ENCODE measurements around the gene ENTPD2.

ENTPD2 gene

GRCh38 chr9:137023583-137023991, 30.3 kb downstream of the ENTPD2 start:
- CTCF ChIA-PET, result interaction anchor here (0.5 to 6.1 kb wide), 4 partner anchors 11 to 279 kb away, joined by 3 to 36 read pairs (median 4); partner anchors contain the start of gene NRARP
- no peak for DNase-seq (ENCODE audit: low spot score)
- no peak for TF ChIP-seq CTCF (conservative IDR thresholded peaks at IDR 0.05; ENCODE audit: low read depth)
- H3K27ac ChIP-seq, result peak overlapping the region; percentile 81
- POLR2A ChIA-PET (ENCODE audit: low non-redundant PET), result no interaction called here

GRCh38 chr9:137023157-137023556, 30.7 kb downstream of the ENTPD2 start:
- no peak for TF ChIP-seq CTCF (conservative IDR thresholded peaks at IDR 0.05; ENCODE audit: low read depth)
- ChIA-PET POLR2A (ENCODE audit: low non-redundant PET) (no interaction called here), CTCF (interaction anchor here (0.6 to 6.1 kb wide), 3 partner anchors 12 to 279 kb away, joined by 3 to 36 read pairs (median 4); partner anchors contain the start of gene NRARP)
- peak overlapping the region; percentile 81 for H3K27ac ChIP-seq
- no peak for DNase-seq (ENCODE audit: low spot score)

GRCh38 chr9:137022662-137023008, 31.2 kb downstream of the ENTPD2 start:
- TF ChIP-seq CTCF (conservative IDR thresholded peaks at IDR 0.05; ENCODE audit: low read depth), result no peak
- H3K27ac ChIP-seq, result peak overlapping the region; percentile 81
- ChIA-PET CTCF (interaction anchor here (0.6 to 6.1 kb wide), 3 partner anchors 12 to 62 kb away, joined by 3 to 36 read pairs (median 7); no protein-coding TSS in a partner anchor), POLR2A (ENCODE audit: low non-redundant PET) (no interaction called here)
- DNase-seq (ENCODE audit: low spot score), result no peak

- CTCF ChIA-PET, result interaction anchor here (0.6 to 6.1 kb wide), 3 partner anchors 13 to 63 kb away, joined by 3 to 36 read pairs (median 7); no protein-coding TSS in a partner anchor
Measured at GRCh38 chr9:137021979-137022661, 31.7 kb downstream of the ENTPD2 start.

GRCh38 chr9:137021568-137021978, 32.3 kb downstream of the ENTPD2 start:
- ChIA-PET POLR2A (ENCODE audit: low non-redundant PET) (interaction anchor here (0.6 kb wide), 1 partner anchor 205 kb away, joined by 3 read pairs; no protein-coding TSS in a partner anchor), CTCF (interaction anchor here (0.7 to 6.1 kb wide), 3 partner anchors 13 to 76 kb away, joined by 4 to 36 read pairs (median 5); no protein-coding TSS in a partner anchor)
- TF ChIP-seq CTCF (conservative IDR thresholded peaks at IDR 0.05; ENCODE audit: low read depth), result no peak
- H3K27ac ChIP-seq, result peak overlapping the region; percentile 47
- DNase-seq (ENCODE audit: low spot score), result no peak

More at GRCh38 chr9:137021979-137022661, 31.7 kb downstream of the ENTPD2 start:
- peak overlapping the region; percentile 81 for H3K27ac ChIP-seq
- no peak for TF ChIP-seq CTCF (conservative IDR thresholded peaks at IDR 0.05; ENCODE audit: low read depth)
- DNase-seq (ENCODE audit: low spot score), result peak; percentile 95
- POLR2A ChIA-PET (ENCODE audit: low non-redundant PET), result interaction anchor here (0.6 kb wide), 1 partner anchor 205 kb away, joined by 3 read pairs; no protein-coding TSS in a partner anchor

- ChIA-PET POLR2A (ENCODE audit: low non-redundant PET) (interaction anchor here (0.6 kb wide), 2 partner anchors 61 to 204 kb away, joined by 3 to 4 read pairs; no protein-coding TSS in a partner anchor), CTCF (interaction anchor here (0.6 to 6.1 kb wide), 4 partner anchors 14 to 487 kb away, joined by 4 to 36 read pairs (median 5); no protein-coding TSS in a partner anchor)
- H3K27ac ChIP-seq, result peak overlapping the region; percentile 47
- DNase-seq (ENCODE audit: low spot score), result no peak
- no peak for TF ChIP-seq CTCF (conservative IDR thresholded peaks at IDR 0.05; ENCODE audit: low read depth)
Measured at GRCh38 chr9:137020771-137021567, 32.9 kb downstream of the ENTPD2 start.
